Upper lobe of left lung (tissue), 4 donors: ENCODE results near the gene PLCXD1.

ENCODE experiments used
- CTCF ChIP-seq, 6 experiments: fragments of 450-650 bp in 4 of 6; fragments of 200-600 bp in 2 of 6; sonication (generic) in 2 of 6; IDR thresholded peaks; one replicate each; pipeline ENCODE4 v1.5.1; 2016 to 2019; ENCODE audit warnings: antibody characterized with exemption in 6 of 6
- EP300 ChIP-seq, 4 donors: sonication (generic); formaldehyde crosslinking; IDR thresholded peaks; one replicate each; pipeline ENCODE4 v1.5.1; 2017; ENCODE audit warnings: antibody characterized with exemption in 4 of 4, control low read depth in 2 of 4
- POLR2A ChIP-seq, 4 donors: fragments of 450-650 bp; IDR thresholded peaks; one replicate each; pipeline ENCODE4 v1.5.1; 2016 to 2017; ENCODE audit warnings: antibody characterized with exemption in 4 of 4, mild to moderate bottlenecking in 2 of 4
- POLR2AphosphoS5 ChIP-seq, 2 donors: sonication (generic); formaldehyde crosslinking; IDR thresholded peaks; one replicate each; pipeline ENCODE4 v1.5.1; 2017; ENCODE audit warnings: antibody characterized with exemption in 2 of 2

DNA sequence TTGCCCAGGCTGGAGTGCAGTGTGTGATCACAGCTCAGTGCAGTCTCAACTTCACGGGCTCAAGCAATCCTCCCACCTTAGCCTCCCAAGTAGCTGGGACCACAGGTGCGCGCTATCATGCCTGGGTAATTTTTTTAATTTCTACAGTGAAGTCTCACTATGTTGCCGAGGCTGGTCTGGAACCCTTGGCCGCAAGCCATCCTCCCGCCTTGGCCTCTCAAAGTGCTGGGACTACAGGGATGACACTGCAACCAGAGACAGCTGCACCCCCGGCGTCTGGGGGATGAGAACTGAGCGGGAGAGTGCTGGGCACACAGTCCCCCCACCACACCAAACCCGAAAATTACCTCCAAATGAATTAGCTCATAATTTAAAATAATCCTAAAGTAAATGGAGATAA lies 70.6 kb downstream of the PLCXD1 start:
- no peak for TF ChIP-seq CTCF (IDR thresholded peaks at IDR 0.05)
- TF ChIP-seq POLR2A (IDR thresholded peaks at IDR 0.05): no peak
- no peak for TF ChIP-seq EP300 (IDR thresholded peaks at IDR 0.05)
- TF ChIP-seq POLR2AphosphoS5 (IDR thresholded peaks at IDR 0.05): no peak
